Measurements from ENCODE around the gene HNRNPC.
"Not testable (repeated sequence)": the region's sequence is repeated elsewhere in the genome, so short reads cannot be mapped to it uniquely, and the experiment has no call there.

HNRNPC gene

GRCh38 chr14:21213652-21214051, 55.6 kb downstream of the HNRNPC start:
- no peak for DNase-seq (ENCODE audit: extremely low read depth in 1 of 2, low read depth in 1 of 2)

GRCh38 chr14:21212824-21213223, 56.4 kb downstream of the HNRNPC start:
- not testable (repeated sequence) for DNase-seq (ENCODE audit: extremely low read depth in 1 of 2, low read depth in 1 of 2)

- DNase-seq (ENCODE audit: extremely low read depth in 1 of 2, low read depth in 1 of 2) = no peak
Measured at GRCh38 chr14:21211509-21211908, 57.7 kb downstream of the HNRNPC start.

GRCh38 chr14:21210023-21210422, 59.2 kb downstream of the HNRNPC start:
- no peak for DNase-seq (ENCODE audit: extremely low read depth in 1 of 2, low read depth in 1 of 2)

- DNase-seq (ENCODE audit: extremely low read depth in 1 of 2, low read depth in 1 of 2) = no peak
Measured at GRCh38 chr14:21209185-21209584, 60.1 kb downstream of the HNRNPC start.

GRCh38 chr14:21208554-21208953, 60.7 kb downstream of the HNRNPC start:
- no peak for DNase-seq (ENCODE audit: extremely low read depth in 1 of 2, low read depth in 1 of 2)

GRCh38 chr14:21206753-21207684, 62.2 kb downstream of the HNRNPC start:
- no peak for DNase-seq (ENCODE audit: extremely low read depth in 1 of 2, low read depth in 1 of 2)

GRCh38 chr14:21205678-21206581, 63.3 kb downstream of the HNRNPC start:
- no peak for DNase-seq (ENCODE audit: extremely low read depth in 1 of 2, low read depth in 1 of 2)

- no peak for DNase-seq (ENCODE audit: extremely low read depth in 1 of 2, low read depth in 1 of 2)
Measured at GRCh38 chr14:21205026-21205677, 64.1 kb downstream of the HNRNPC start.

GRCh38 chr14:21204167-21205025, 64.8 kb downstream of the HNRNPC start:
- no peak for DNase-seq (ENCODE audit: extremely low read depth in 1 of 2, low read depth in 1 of 2)

- DNase-seq (ENCODE audit: extremely low read depth in 1 of 2, low read depth in 1 of 2) = no peak
Measured at GRCh38 chr14:21203470-21204166, 65.6 kb downstream of the HNRNPC start.

- DNase-seq (ENCODE audit: extremely low read depth in 1 of 2, low read depth in 1 of 2) = no peak
Measured at GRCh38 chr14:21202463-21203358, 66.5 kb downstream of the HNRNPC start.

GRCh38 chr14:21201732-21202462, 67.3 kb downstream of the HNRNPC start:
- no peak for DNase-seq (ENCODE audit: extremely low read depth in 1 of 2, low read depth in 1 of 2)

- no peak for DNase-seq (ENCODE audit: extremely low read depth in 1 of 2, low read depth in 1 of 2)
Measured at GRCh38 chr14:21200752-21201461, 68.3 kb downstream of the HNRNPC start.

- DNase-seq (ENCODE audit: extremely low read depth in 1 of 2, low read depth in 1 of 2) = no peak
Measured at GRCh38 chr14:21199611-21200560, 69.4 kb downstream of the HNRNPC start.

Measured in stimulated activated CD8-positive, alpha-beta memory T cell treated with anti-CD3 and anti-CD28 coated beads, Interleukin-7, amount 100 ng/mL, for 48 hours (primary cell).